Large intestine (tissue), 3 donors: Measurements from ENCODE around the gene MTA2. TPM values are rescaled to one million over a fixed set of nuclear protein-coding genes. Genes with fewer than 3 reads are reported as not detected.

ENCODE experiments used
- DNase-seq, 2 donors: peaks; one replicate each; pipeline versions ENCODE4 v3.0.0 to v3.0.0-alpha.2; 2013
- H3K27ac ChIP-seq: one replicate; pipeline ENCODE4 v1.5.1; 2013; ENCODE audit warnings: low read length
- H3K27me3 ChIP-seq: 2 replicates; pipeline ENCODE4 v1.6.1; 2013; ENCODE audit warnings: low read length; ENCODE audit not compliant: control insufficient read depth, insufficient read depth
- H3K36me3 ChIP-seq: 2 replicates; pipeline ENCODE4 v1.6.1; 2013; ENCODE audit warnings: low read length; ENCODE audit not compliant: control insufficient read depth, insufficient read depth
- H3K4me1 ChIP-seq: one replicate; pipeline ENCODE4 v1.6.1; 2013; ENCODE audit warnings: low read length; ENCODE audit not compliant: control insufficient read depth, insufficient read depth
- H3K4me3 ChIP-seq: one replicate; pipeline ENCODE4 v1.5.1; 2013; ENCODE audit warnings: low read length
- H3K9me3 ChIP-seq: one replicate; pipeline ENCODE4 v1.6.1; 2013; ENCODE audit warnings: mild to moderate bottlenecking, low read depth, low read length, moderate library complexity; ENCODE audit not compliant: control insufficient read depth
- WGBS: methylation state at CpG from one replicate; pipeline ENCODE4 v1.1.5; 2013; ENCODE audit warnings: low lambda C conversion rate; ENCODE audit not compliant: insufficient coverage; 5-methylcytosine and 5-hydroxymethylcytosine counted together
- polyA plus RNA-seq: library from polyadenylated mRNA; unstranded; fragments of 120-200 nt; gene quantifications from one replicate; pipeline ENCODE4 v1.2.1, GENCODE V29; 2013

MTA2 gene
- polyA plus RNA-seq, 1 donor = 51.6 TPM

- H3K36me3 ChIP-seq = peaks cover 31% of the 10 kb centered on the region
- H3K27me3 ChIP-seq = no peaks in the 10 kb centered on the region
- WGBS = no CpG with 5 or more reads among the region's 13 CpGs
- no peak for DNase-seq
- H3K9me3 ChIP-seq = peaks cover 5% of the 10 kb centered on the region
- H3K4me3 ChIP-seq = no peak overlapping the region
- H3K27ac ChIP-seq = no peak overlapping the region
- H3K4me1 ChIP-seq = peaks cover 17% of the 10 kb centered on the region
Measured at GRCh38 chr11:62604460-62605120, 2.9 kb upstream of the MTA2 start.

DNA sequence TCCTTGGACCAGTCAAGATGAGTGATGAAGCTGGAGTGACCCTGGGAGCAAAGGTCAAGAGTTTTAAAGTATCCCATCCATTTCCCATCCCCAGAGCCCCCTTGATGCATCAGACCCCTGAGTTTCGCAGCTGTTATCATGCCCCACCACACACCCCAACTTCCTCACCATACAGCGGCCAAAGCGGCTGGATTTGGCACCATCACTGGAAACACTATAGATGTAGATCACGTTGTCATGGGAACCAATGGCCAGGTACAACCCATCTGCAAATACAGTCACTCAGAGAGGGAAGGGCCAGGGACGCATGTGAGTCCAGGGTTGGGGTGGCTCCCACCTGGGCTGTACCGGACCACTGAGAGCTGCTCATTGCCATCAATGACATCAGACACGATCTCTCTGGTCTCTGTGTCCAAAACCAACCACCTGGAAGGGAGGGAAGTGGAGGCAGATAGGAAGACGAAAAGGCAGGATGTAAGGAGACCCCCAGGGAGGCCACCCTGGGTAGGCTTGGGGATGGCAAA, 2.2 kb upstream of the MTA2 start:
- no CpG with 5 or more reads among the region's 8 CpGs for WGBS
- peaks cover 25% of the 10 kb centered on the region for H3K4me1 ChIP-seq
- DNase-seq = no peak

DNA sequence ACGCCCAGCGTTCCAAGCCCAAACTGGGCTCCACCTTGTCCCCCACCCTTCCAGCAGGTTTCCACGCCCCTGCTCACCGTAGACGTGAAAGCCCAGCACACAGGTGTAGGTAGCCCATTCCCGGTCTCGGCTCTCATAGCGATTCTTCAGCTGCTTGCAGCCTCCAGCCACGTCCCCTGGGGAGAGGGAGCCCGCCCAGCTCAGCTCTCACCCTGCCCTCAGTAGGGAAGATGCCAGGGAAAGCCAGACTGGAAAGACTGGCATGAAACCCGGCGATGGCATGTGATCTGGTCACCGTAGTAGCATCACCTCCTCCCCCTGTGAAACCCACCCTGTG, 1.4 kb upstream of the MTA2 start:
- Histone ChIP-seq H3K9me3 (peaks cover 5% of the 10 kb centered on the region), H3K4me1 (peaks cover 25% of the 10 kb centered on the region), H3K27ac (no peak overlapping the region), H3K4me3 (peak overlapping the region; percentile 94), H3K36me3 (peaks cover 30% of the 10 kb centered on the region), H3K27me3 (no peaks in the 10 kb centered on the region)
- no peak for DNase-seq
- WGBS = no CpG with 5 or more reads among the region's 13 CpGs

More for the DNA sequence above, 2.2 kb upstream of the MTA2 start:
- Histone ChIP-seq H3K27ac (no peak overlapping the region), H3K4me3 (no peak overlapping the region), H3K9me3 (peaks cover 5% of the 10 kb centered on the region), H3K27me3 (no peaks in the 10 kb centered on the region), H3K36me3 (peaks cover 24% of the 10 kb centered on the region)

- H3K36me3 ChIP-seq = peaks cover 34% of the 10 kb centered on the region
- peaks cover 5% of the 10 kb centered on the region for H3K9me3 ChIP-seq
- DNase-seq = peak; percentile 60 to 70
- peak overlapping the region; percentile 94 for H3K4me3 ChIP-seq
- no peaks in the 10 kb centered on the region for H3K27me3 ChIP-seq
- peak overlapping the region; percentile 80 for H3K27ac ChIP-seq
- H3K4me1 ChIP-seq = peaks cover 25% of the 10 kb centered on the region
- WGBS = no CpG with 5 or more reads among the region's 96 CpGs
Measured at GRCh38 chr11:62602141-62603071, 741 bp upstream of the MTA2 start.

- peak overlapping the region; percentile 94 for H3K4me3 ChIP-seq
- no peak for DNase-seq
- H3K36me3 ChIP-seq = peaks cover 36% of the 10 kb centered on the region
- no CpG with 5 or more reads among the region's 30 CpGs for WGBS
- peaks cover 5% of the 10 kb centered on the region for H3K9me3 ChIP-seq
- H3K27me3 ChIP-seq = no peaks in the 10 kb centered on the region
- peaks cover 25% of the 10 kb centered on the region for H3K4me1 ChIP-seq
- peak overlapping the region; percentile 82 for H3K27ac ChIP-seq
Measured at GRCh38 chr11:62601122-62601371, 618 bp downstream of the MTA2 start.

GRCh38 chr11:62600367-62601121, 1.1 kb downstream of the MTA2 start:
- Histone ChIP-seq H3K27me3 (no peaks in the 10 kb centered on the region), H3K36me3 (peaks cover 36% of the 10 kb centered on the region), H3K9me3 (peaks cover 3% of the 10 kb centered on the region), H3K4me1 (peaks cover 25% of the 10 kb centered on the region), H3K4me3 (peak overlapping the region; percentile 94), H3K27ac (peak overlapping the region; percentile 82)
- 0% methylated on average over 2 of the region's 26 CpGs for WGBS
- no peak for DNase-seq

DNA sequence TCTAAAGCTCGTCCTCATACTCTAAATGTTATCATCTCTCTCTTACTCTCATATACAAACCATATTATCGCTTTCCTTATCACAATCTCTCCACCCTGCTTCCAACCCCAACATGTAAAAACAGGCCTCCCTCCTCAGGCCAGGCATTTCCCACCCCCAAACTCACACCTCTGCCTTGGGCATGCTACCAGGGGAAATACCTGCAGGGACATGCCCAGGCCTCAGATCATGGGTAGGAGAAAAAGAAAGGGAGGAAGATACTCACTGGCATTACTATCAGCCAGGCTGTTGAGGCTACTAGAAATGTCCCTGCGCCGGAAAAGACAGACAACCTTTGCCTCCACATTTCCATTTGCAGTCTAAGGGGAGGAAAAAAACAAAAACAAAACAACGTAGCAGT, 1.8 kb downstream of the MTA2 start:
- 25% methylated on average over 4 of the region's 5 CpGs for WGBS
- Histone ChIP-seq H3K9me3 (peaks cover 3% of the 10 kb centered on the region), H3K27me3 (no peaks in the 10 kb centered on the region), H3K4me1 (peaks cover 25% of the 10 kb centered on the region), H3K36me3 (peaks cover 37% of the 10 kb centered on the region), H3K27ac (no peak overlapping the region), H3K4me3 (peak overlapping the region; percentile 94)
- DNase-seq = no peak

DNA sequence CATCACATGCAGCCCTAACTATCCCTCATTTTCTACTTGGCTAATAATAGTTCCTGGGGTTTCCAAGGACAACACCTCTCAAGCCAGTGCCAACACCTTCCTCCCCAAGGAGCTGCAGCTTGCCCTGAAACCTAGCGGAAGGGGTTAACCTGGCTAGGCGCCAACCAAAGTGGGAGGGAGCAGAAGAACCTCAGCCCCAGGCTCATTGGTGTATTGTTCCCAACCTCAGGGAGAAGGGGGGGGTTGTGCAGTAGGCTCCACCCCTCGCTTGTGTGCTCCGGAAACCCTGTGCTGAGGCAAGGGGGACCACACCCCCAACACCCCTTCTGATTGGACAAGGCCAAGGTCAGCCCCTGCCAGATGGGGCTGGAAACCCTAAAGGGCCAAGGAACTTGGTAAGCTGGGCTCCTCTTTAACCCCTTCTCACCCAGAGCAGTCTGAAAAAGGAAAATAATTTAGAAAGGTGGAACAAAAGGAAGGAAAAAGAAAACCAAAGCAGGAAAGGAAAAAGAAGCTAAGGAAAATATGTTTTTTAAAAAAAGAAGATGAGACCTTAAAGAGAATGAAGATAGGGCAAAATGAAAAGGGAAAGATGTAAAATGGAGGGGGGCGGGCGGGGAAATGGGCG, 2.5 kb downstream of the MTA2 start:
- Histone ChIP-seq H3K27me3 (no peaks in the 10 kb centered on the region), H3K27ac (peak overlapping the region; percentile 8), H3K36me3 (peaks cover 44% of the 10 kb centered on the region), H3K4me1 (peaks cover 25% of the 10 kb centered on the region), H3K9me3 (peaks cover 3% of the 10 kb centered on the region), H3K4me3 (no peak overlapping the region)
- DNase-seq = peak; percentile 93
- 94% methylated on average over 3 of the region's 7 CpGs for WGBS

DNA sequence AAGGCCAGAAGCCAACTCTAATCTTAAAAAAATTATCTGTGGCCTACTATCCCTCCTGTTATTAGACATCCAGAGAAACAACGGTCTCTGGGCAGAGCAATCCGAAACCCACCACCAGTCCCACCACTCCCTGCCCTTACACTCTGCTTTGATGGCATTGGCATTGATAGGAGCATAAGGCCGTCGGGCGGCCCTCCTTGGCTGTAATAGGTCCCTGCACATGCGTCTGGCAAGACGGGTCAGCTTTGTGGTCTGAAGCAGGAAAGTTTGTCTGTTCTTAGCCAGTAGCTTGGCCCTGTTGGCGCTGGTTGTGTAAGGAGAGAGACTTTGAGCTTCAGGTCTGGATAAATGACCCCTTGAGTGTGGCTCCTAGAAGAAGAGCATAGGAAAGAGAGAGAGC, 6.5 kb downstream of the MTA2 start:
- no peaks in the 10 kb centered on the region for H3K9me3 ChIP-seq
- H3K27me3 ChIP-seq = no peaks in the 10 kb centered on the region
- DNase-seq = no peak
- H3K36me3 ChIP-seq = peaks cover 48% of the 10 kb centered on the region
- peaks cover 25% of the 10 kb centered on the region for H3K4me1 ChIP-seq
- no CpG with 5 or more reads among the region's 8 CpGs for WGBS
- no peak overlapping the region for H3K4me3 ChIP-seq
- H3K27ac ChIP-seq = no peak overlapping the region
